HepG2 (cell line): Measurements from ENCODE around the gene FALEC. TPM values are rescaled to one million over a fixed set of nuclear protein-coding genes. Genes with fewer than 3 reads are reported as not detected.

ENCODE experiments used
- ARID4A ChIP-seq: sonication (generic); formaldehyde crosslinking; IDR thresholded peaks from 2 replicates; pipeline ENCODE4 v1.5.0; 2020; ENCODE audit warnings: mild to moderate bottlenecking, missing genetic modification reagents, borderline replicate concordance
- ARNTL ChIP-seq: sonication (generic); formaldehyde crosslinking; IDR thresholded peaks from 2 replicates; pipeline ENCODE4 v1.4.0; 2020; ENCODE audit warnings: mild to moderate bottlenecking, missing genetic modification reagents
- ATF1 ChIP-seq: IDR thresholded peaks from 2 replicates; pipeline ENCODE4 v1.6.1; 2016; ENCODE audit warnings: mild to moderate bottlenecking, control low read depth
- CBFB ChIP-seq: sonication (generic); formaldehyde crosslinking; IDR thresholded peaks from 2 replicates; pipeline ENCODE4 v1.4.0; 2020; ENCODE audit warnings: missing genetic modification reagents
- CHD4 ChIP-seq: fragments of 200-600 bp; sonication (generic); IDR thresholded peaks from 2 replicates; pipeline ENCODE4 v1.7.0; 2017; ENCODE audit warnings: mild to moderate bottlenecking, low read length, borderline replicate concordance
- HNF1A ChIP-seq, 2 experiments: sonication (generic) in 1 of 2; formaldehyde crosslinking in 1 of 2; IDR thresholded peaks; 2 replicates each; pipeline versions ENCODE4 v1.4.0 to v1.6.1; 2016 to 2020; ENCODE audit warnings: borderline replicate concordance in 1 of 2, low read depth in 1 of 2, mild to moderate bottlenecking in 1 of 2, missing genetic modification reagents in 1 of 2
- HOXA5 ChIP-seq: sonication (generic); formaldehyde crosslinking; IDR thresholded peaks from 2 replicates; pipeline ENCODE4 v1.4.0; 2020; ENCODE audit warnings: missing genetic modification reagents
- JARID2 ChIP-seq: sonication (generic); formaldehyde crosslinking; IDR thresholded peaks from 2 replicates; pipeline ENCODE4 v1.8.1; 2023; ENCODE audit warnings: missing genetic modification reagents, inconsistent platforms; ENCODE audit not compliant: insufficient replicate concordance
- NFKB2 ChIP-seq: sonication (generic); formaldehyde crosslinking; IDR thresholded peaks from 2 replicates; pipeline ENCODE4 v1.4.0; 2020; ENCODE audit warnings: missing genetic modification reagents, borderline replicate concordance
- POGZ ChIP-seq: sonication (generic); formaldehyde crosslinking; IDR thresholded peaks from 2 replicates; pipeline ENCODE4 v1.4.0; 2020; ENCODE audit warnings: mild to moderate bottlenecking, missing genetic modification reagents
- POLR2G ChIP-seq: fragments of 200-400 bp; formaldehyde crosslinking; IDR thresholded peaks from 2 replicates; pipeline ENCODE4 v1.6.1; 2018; ENCODE audit warnings: mild to moderate bottlenecking, low read depth, low read length, moderate library complexity
- RXRA ChIP-seq: sonication (generic); formaldehyde crosslinking; IDR thresholded peaks from 2 replicates; pipeline ENCODE4 v1.5.1; 2020; ENCODE audit warnings: missing genetic modification reagents
- SETDB1 ChIP-seq: sonication (generic); formaldehyde crosslinking; IDR thresholded peaks from 2 replicates; pipeline ENCODE4 v1.5.1; 2020; ENCODE audit warnings: missing genetic modification reagents, mild to moderate bottlenecking, borderline replicate concordance
- THAP9 ChIP-seq: sonication (generic); formaldehyde crosslinking; IDR thresholded peaks from 2 replicates; pipeline ENCODE4; 2020; ENCODE audit warnings: missing genetic modification reagents, mild to moderate bottlenecking, borderline replicate concordance
- ZMAT3 ChIP-seq: sonication (generic); formaldehyde crosslinking; conservative IDR thresholded peaks from 2 replicates; pipeline ENCODE4 v1.7.0; 2021; ENCODE audit warnings: missing genetic modification reagents
- ZNF543 ChIP-seq: sonication (generic); formaldehyde crosslinking; IDR thresholded peaks from 2 replicates; pipeline ENCODE4 v1.4.0; 2020; ENCODE audit warnings: mild to moderate bottlenecking, missing genetic modification reagents
- ZNF552 ChIP-seq: sonication (generic); formaldehyde crosslinking; IDR thresholded peaks from 2 replicates; pipeline ENCODE4 v1.9.0; 2022; ENCODE audit warnings: missing genetic modification reagents, mild to moderate bottlenecking, borderline replicate concordance
- ZNF7 ChIP-seq: IDR thresholded peaks from 2 replicates; pipeline ENCODE4 v1.6.1; 2016; ENCODE audit warnings: missing biosample characterization, missing genetic modification reagents
- polyA plus RNA-seq, 8 experiments: library from polyadenylated mRNA; depleted of rRNA in 3 of 8; stranded (reverse) in 7 of 8; unstranded in 1 of 8; fragments of >200 nt; fragmentation: Illumina TruSeq in 4 of 8; extraction: Trizol in 4 of 8; gene quantifications; 2 replicates each; pipeline versions ENCODE4 v1.2.1 to v1.2.3, GENCODE V29; 2011 to 2016; ENCODE audit warnings: low read depth in 4 of 8, missing spikeins in 1 of 8, mixed read lengths in 1 of 8; ENCODE audit not compliant: insufficient read depth in 1 of 8
- total RNA-seq, 5 experiments: library from RNA; depleted of rRNA; stranded (reverse); fragments of >200 nt; fragmentation: Illumina TruSeq; extraction: Trizol; gene quantifications; 2 replicates each; pipeline ENCODE4 v1.2.3, GENCODE V29; 2016; ENCODE audit warnings: low read depth in 1 of 5

The FALEC gene
- total and polyA plus RNA-seq, 2 of the 13 experiments (the other 11 are each of a cell fraction or from before 2014, with no cell fraction given): 0.33 to 0.71 TPM

GRCh38 chr1:150561254-150561973 is 45.9 kb downstream of the FALEC start (continued):
- peak; percentile 58; the same call in 1 of the 2 replicates for TF ChIP-seq ARID4A (CRISPR knock-in tag)
- no peak for TF ChIP-seq HNF1A (IDR thresholded peaks at IDR 0.05; ENCODE audit: low read depth)
- 0 out of 2 replicates have a peak, but pooled peaks have one; percentile 32 for TF ChIP-seq HNF1A (CRISPR knock-in tag; IDR thresholded peaks at IDR 0.05; ENCODE audit: borderline replicate concordance)
- TF ChIP-seq ZNF7: no peak
- peak; percentile 71; the same call in 1 of the 2 replicates for TF ChIP-seq HOXA5 (CRISPR knock-in tag)
- TF ChIP-seq CHD4: 0 out of 2 replicates have a peak, but pooled peaks have one; percentile 45
- no peak for TF ChIP-seq ARNTL
- no peak for TF ChIP-seq CBFB (CRISPR knock-in tag)
- 0 out of 2 replicates have a peak, but pooled peaks have one; percentile 17 for TF ChIP-seq ZMAT3 (CRISPR knock-in tag)
- TF ChIP-seq SETDB1: no peak
- TF ChIP-seq ATF1 (CRISPR knock-in tag): no peak
- no peak for TF ChIP-seq JARID2 (CRISPR knock-in tag)
- no peak for TF ChIP-seq ZNF543 (CRISPR knock-in tag)
- peak; percentile 77 for TF ChIP-seq POLR2G
- TF ChIP-seq NFKB2 (CRISPR knock-in tag): 0 out of 2 replicates have a peak, but pooled peaks have one; percentile 40
- TF ChIP-seq THAP9 (CRISPR knock-in tag): peak; percentile 63; the same call in 1 of the 2 replicates
- TF ChIP-seq RXRA (CRISPR knock-in tag): no peak
- no peak for TF ChIP-seq POGZ (CRISPR knock-in tag)
- no peak for TF ChIP-seq ZNF552 (CRISPR knock-in tag)
